OCI-LY7 (cell line): Measurements from ENCODE around the gene HAL. TPM values are rescaled to one million over a fixed set of nuclear protein-coding genes. Genes with fewer than 3 reads are reported as not detected.
A peak's percentile ranks its signal among the peaks of the same experiment; 100 is the strongest.

Source experiments
- BruUV-seq: library from RNA; stranded (reverse); fragments of 400-500 nt; replicated peaks from 2 replicates; lab custom pipeline; 2021; lab: Mats Ljungman, UMichigan
- CTCF ChIA-PET: fragments of 300-600 bp; sonication (Branson Sonifier 250); formaldehyde crosslinking; loops from one replicate; lab custom pipeline; 2022; ENCODE audit warnings: antibody characterized with exemption; ENCODE audit not compliant: unreplicated experiment; lab: Charles Lee
- POLR2A ChIA-PET: fragments of 300-600 bp; sonication (Branson Sonifier 250); formaldehyde crosslinking; loops from one replicate; lab custom pipeline; 2022; ENCODE audit warnings: antibody characterized with exemption; lab: Charles Lee
- DNase-seq: peaks from one replicate; pipeline ENCODE4 v3.0.0-alpha.2; 2015; ENCODE audit warnings: low spot score
- H2AFZ ChIP-seq: fragments of 200-600 bp; sonication (generic), shearing (Covaris generic); 2 replicates; pipeline ENCODE4 v1.6.1; 2014; ENCODE audit warnings: mild to moderate bottlenecking, antibody characterized with exemption, low read length, moderate library complexity
- H3K27ac ChIP-seq: fragments of 200-600 bp; sonication (generic); 2 replicates; pipeline ENCODE4 v1.5.1; 2014; ENCODE audit warnings: mixed run types, low read depth, mild to moderate bottlenecking, moderate library complexity, low read length, inconsistent platforms; ENCODE audit not compliant: poor library complexity, severe bottlenecking
- H3K36me3 ChIP-seq: fragments of 200-600 bp; sonication (generic); 2 replicates; pipeline ENCODE4 v1.6.1; 2014; ENCODE audit warnings: mild to moderate bottlenecking, antibody characterized with exemption, low read length, moderate library complexity, mixed read lengths; ENCODE audit not compliant: insufficient read depth
- H3K4me1 ChIP-seq: fragments of 200-600 bp; sonication (generic); 2 replicates; pipeline ENCODE4 v1.5.1; 2014; ENCODE audit warnings: mild to moderate bottlenecking, low read length; ENCODE audit not compliant: insufficient read depth, poor library complexity, severe bottlenecking
- H3K4me2 ChIP-seq: fragments of 200-600 bp; sonication (generic); 2 replicates; pipeline ENCODE4 v1.6.1; 2014; ENCODE audit warnings: mild to moderate bottlenecking, low read length
- H3K4me3 ChIP-seq: fragments of 200-600 bp; sonication (generic); 2 replicates; pipeline ENCODE4 v1.5.1; 2014; ENCODE audit warnings: mild to moderate bottlenecking, low read depth, low read length; ENCODE audit not compliant: poor library complexity, severe bottlenecking
- H3K79me2 ChIP-seq: fragments of 200-600 bp; sonication (generic); 2 replicates; pipeline ENCODE4 v1.6.1; 2016; ENCODE audit warnings: low read depth, mild to moderate bottlenecking, low read length, moderate library complexity, mixed read lengths; ENCODE audit not compliant: insufficient read depth
- H3K9me2 ChIP-seq: fragments of 200-600 bp; sonication (generic); 2 replicates; pipeline ENCODE4 v1.6.1; 2016; ENCODE audit warnings: mild to moderate bottlenecking, low read length, mixed read lengths; ENCODE audit not compliant: insufficient read depth
- H3K9me3 ChIP-seq: fragments of 200-600 bp; sonication (generic); 2 replicates; pipeline ENCODE4 v1.6.1; 2014; ENCODE audit warnings: mild to moderate bottlenecking, mixed run types, low read length, mixed read lengths
- H4K20me1 ChIP-seq: fragments of 200-600 bp; sonication (generic); 2 replicates; pipeline ENCODE4 v1.6.1; 2014; ENCODE audit warnings: mild to moderate bottlenecking, antibody characterized with exemption, low read length, moderate library complexity, mixed read lengths; ENCODE audit not compliant: insufficient read depth
- EZH2phosphoT487 ChIP-seq: fragments of 200-600 bp; sonication (generic); IDR thresholded peaks from 2 replicates; pipeline ENCODE4 v1.6.1; 2018; ENCODE audit warnings: low read depth, borderline replicate concordance, mild to moderate bottlenecking, mixed run types, antibody characterized with exemption, low read length, moderate library complexity, mixed read lengths
- intact Hi-C: fragments of 100-400 bp; cut with micrococcal nuclease; formaldehyde crosslinking; loops from one replicate; pipeline ENCODE4 v1.10.0; 2022; ENCODE audit not compliant: unreplicated experiment
- total RNA-seq, 2 experiments: library from RNA; depleted of rRNA in 1 of 2; stranded (reverse); fragments of >200 nt in 1 of 2; shearing (Covaris generic) in 1 of 2; gene quantifications; 2 replicates each; pipeline ENCODE4 v1.2.3, GENCODE V29; 2014 to 2022
- TF ChIP-seq, protein P1 (sequence below): fragments of 200-600 bp; sonication (generic); conservative IDR thresholded peaks from 2 replicates; pipeline ENCODE4 v1.5.1; 2014; ENCODE audit warnings: mild to moderate bottlenecking, antibody characterized with exemption, low read length, moderate library complexity, mixed read lengths

HAL gene
- total RNA-seq, 2 experiments from 2014 or later = 0.25 to 1.4 TPM

DNA sequence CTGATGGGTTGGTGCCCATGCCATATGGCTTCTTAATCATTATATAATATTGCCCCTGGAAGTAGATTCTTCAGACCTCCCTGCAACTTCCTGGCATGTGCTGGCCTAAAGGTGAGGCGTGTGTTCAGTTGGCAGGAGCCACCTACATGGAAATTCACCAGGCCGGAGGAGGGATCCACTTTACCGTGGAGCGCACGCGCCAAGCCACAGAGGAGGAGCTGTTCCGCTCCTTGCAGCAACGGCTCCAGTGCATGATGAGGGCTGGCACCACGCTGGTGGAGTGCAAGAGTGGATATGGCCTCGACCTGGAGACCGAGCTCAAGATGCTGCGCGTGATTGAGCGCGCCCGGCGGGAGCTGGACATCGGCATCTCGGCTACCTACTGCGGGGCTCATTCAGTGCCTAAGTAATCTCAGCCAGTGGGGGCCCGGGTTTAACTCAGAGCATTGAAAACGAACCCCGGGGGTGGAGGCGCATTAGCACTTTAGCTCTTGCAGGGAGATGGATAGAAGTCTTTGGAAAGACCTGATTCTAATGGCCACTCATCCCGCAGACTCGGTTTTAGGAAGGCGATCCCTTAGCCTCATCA lies 39.5 kb downstream of the HAL start:
- CTCF ChIA-PET = no interaction called here
- no peak for DNase-seq
- Histone ChIP-seq H4K20me1 (no peaks in the 10 kb centered on the region), H3K4me2 (no peak overlapping the region), H3K27ac (no peak overlapping the region), H3K9me2 (no peaks in the 10 kb centered on the region), H3K9me3 (no peaks in the 10 kb centered on the region), H3K36me3 (no peaks in the 10 kb centered on the region), H2AFZ (no peak overlapping the region), H3K4me3 (no peak overlapping the region), H3K79me2 (no peaks in the 10 kb centered on the region), H3K4me1 (no peaks in the 10 kb centered on the region)
- POLR2A ChIA-PET = interaction anchor here (2.1 kb wide), 1 partner anchor 15 kb away, joined by 9 read pairs; the partner anchor contains the start of gene CCDC38
- BruUV-seq = no TSS peak
- TF ChIP-seq EZH2phosphoT487 = no peak
- TF ChIP-seq, protein P1, sequence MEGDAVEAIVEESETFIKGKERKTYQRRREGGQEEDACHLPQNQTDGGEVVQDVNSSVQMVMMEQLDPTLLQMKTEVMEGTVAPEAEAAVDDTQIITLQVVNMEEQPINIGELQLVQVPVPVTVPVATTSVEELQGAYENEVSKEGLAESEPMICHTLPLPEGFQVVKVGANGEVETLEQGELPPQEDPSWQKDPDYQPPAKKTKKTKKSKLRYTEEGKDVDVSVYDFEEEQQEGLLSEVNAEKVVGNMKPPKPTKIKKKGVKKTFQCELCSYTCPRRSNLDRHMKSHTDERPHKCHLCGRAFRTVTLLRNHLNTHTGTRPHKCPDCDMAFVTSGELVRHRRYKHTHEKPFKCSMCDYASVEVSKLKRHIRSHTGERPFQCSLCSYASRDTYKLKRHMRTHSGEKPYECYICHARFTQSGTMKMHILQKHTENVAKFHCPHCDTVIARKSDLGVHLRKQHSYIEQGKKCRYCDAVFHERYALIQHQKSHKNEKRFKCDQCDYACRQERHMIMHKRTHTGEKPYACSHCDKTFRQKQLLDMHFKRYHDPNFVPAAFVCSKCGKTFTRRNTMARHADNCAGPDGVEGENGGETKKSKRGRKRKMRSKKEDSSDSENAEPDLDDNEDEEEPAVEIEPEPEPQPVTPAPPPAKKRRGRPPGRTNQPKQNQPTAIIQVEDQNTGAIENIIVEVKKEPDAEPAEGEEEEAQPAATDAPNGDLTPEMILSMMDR = no peak
- intact Hi-C loops = no loop called here

- no peaks in the 10 kb centered on the region for H3K79me2 ChIP-seq
- no peak overlapping the region for H3K4me2 ChIP-seq
- CTCF ChIA-PET = interaction anchor here (0.6 kb wide), 1 partner anchor 43 kb away, joined by 3 read pairs; no protein-coding TSS in a partner anchor
- TF ChIP-seq, protein P1 = 0 out of 2 replicates have a peak, but pooled peaks have one; percentile 13
- no peak for TF ChIP-seq EZH2phosphoT487
- no TSS peak for BruUV-seq
- no peak overlapping the region for H2AFZ ChIP-seq
- DNase-seq = no peak
- POLR2A ChIA-PET = interaction anchor here (0.6 to 2.4 kb wide), 5 partner anchors 10 to 551 kb away, joined by 3 to 9 read pairs (median 4); partner anchors contain the start of genes AMDHD1 and CCDC38
- H3K4me3 ChIP-seq = no peak overlapping the region
- no peaks in the 10 kb centered on the region for H3K4me1 ChIP-seq
- intact Hi-C loops = no loop called here
- H3K9me3 ChIP-seq = no peaks in the 10 kb centered on the region
- H3K27ac ChIP-seq = no peak overlapping the region
- no peaks in the 10 kb centered on the region for H4K20me1 ChIP-seq
- no peaks in the 10 kb centered on the region for H3K9me2 ChIP-seq
- H3K36me3 ChIP-seq = no peaks in the 10 kb centered on the region
Measured at GRCh38 chr12:95955549-95956159, 40.5 kb downstream of the HAL start.
